Lung (tissue), 12 donors: Measurements from ENCODE around the gene SAFB2. TPM values are rescaled to one million over a fixed set of nuclear protein-coding genes. Genes with fewer than 3 reads are reported as not detected.

Experiments used
- ATAC-seq: fragments of 200-7000 bp; cut with Tn5 transposase; one replicate; pipeline ENCODE4 v1.9.1; 2020; ENCODE audit warnings: moderate number of reproducible peaks; ENCODE audit not compliant: insufficient read depth, low FRiP score
- DNase-seq, 3 donors: peaks; one replicate each; pipeline ENCODE4 v3.0.0-alpha.2; 2013 to 2017
- H3K27ac ChIP-seq, 2 donors: one replicate each; pipeline ENCODE4 v1.5.1; 2013; ENCODE audit warnings: mild to moderate bottlenecking in 2 of 2, moderate library complexity in 2 of 2, control low read depth in 1 of 2, inconsistent platforms in 1 of 2, low read depth in 1 of 2, low read length in 1 of 2
- H3K27me3 ChIP-seq, 3 donors: one replicate each; pipeline ENCODE4 v1.5.1; 2013; ENCODE audit warnings: low read length in 2 of 3; ENCODE audit not compliant: control insufficient read depth in 3 of 3, insufficient read depth in 3 of 3
- H3K36me3 ChIP-seq, 4 donors: one replicate each; pipeline ENCODE4 v1.5.1; 2013; ENCODE audit warnings: low read length in 4 of 4, mild to moderate bottlenecking in 1 of 4, moderate library complexity in 1 of 4; ENCODE audit not compliant: control insufficient read depth in 4 of 4, insufficient read depth in 4 of 4
- H3K4me1 ChIP-seq, 5 donors: one replicate each; pipeline ENCODE4 v1.5.1; 2013; ENCODE audit warnings: low read length in 5 of 5, mild to moderate bottlenecking in 2 of 5, moderate library complexity in 1 of 5; ENCODE audit not compliant: control insufficient read depth in 5 of 5, insufficient read depth in 5 of 5
- H3K4me3 ChIP-seq: one replicate; pipeline ENCODE4 v1.5.1; 2013; ENCODE audit warnings: mild to moderate bottlenecking, control low read depth, moderate library complexity
- H3K9ac ChIP-seq, 2 donors: one replicate each; pipeline ENCODE4 v1.5.1; 2013; ENCODE audit warnings: low read length in 2 of 2, control low read depth in 1 of 2; ENCODE audit not compliant: insufficient read depth in 1 of 2
- H3K9me3 ChIP-seq, 4 donors: one replicate each; pipeline ENCODE4 v1.5.1; 2013; ENCODE audit warnings: low read length in 3 of 4, mild to moderate bottlenecking in 1 of 4, moderate library complexity in 1 of 4; ENCODE audit not compliant: control insufficient read depth in 4 of 4, insufficient read depth in 3 of 4
- WGBS, 2 donors: extraction: QIAGEN DNeasy Blood & Tissue Kit; methylation state at CpG; one replicate each; pipeline ENCODE4 v1.1.7; 2013; 5-methylcytosine and 5-hydroxymethylcytosine counted together
- polyA plus RNA-seq, 2 donors: library from polyadenylated mRNA; stranded (reverse); fragments of 200-250 nt; gene quantifications; one replicate each; pipeline ENCODE4 v1.2.1, GENCODE V29; 2013
- total RNA-seq, 2 donors: library from RNA; depleted of rRNA in 1 of 2; stranded (reverse); fragments of >200 nt in 1 of 2; gene quantifications; one replicate each; pipeline ENCODE4 v1.2.1, GENCODE V29; 2014 to 2021
- TF ChIP-seq, protein P1 (sequence below): IDR thresholded peaks from 2 replicates; pipeline ENCODE4 v1.5.1; 2012; ENCODE audit warnings: mild to moderate bottlenecking; ENCODE audit errors: control extremely low read depth, extremely low read depth
- donor health status: control.
- donor health status: control.
- donor health status: Bipolar disorder and iron deficiency.
- donor health status: healthy.
- donor health status: DM: yes; HTN: yes; CAD: no.

SAFB2 gene
- total and polyA plus RNA-seq, 4 donors, result 39.7 to 88.6 (median 68.5) TPM

DNA sequence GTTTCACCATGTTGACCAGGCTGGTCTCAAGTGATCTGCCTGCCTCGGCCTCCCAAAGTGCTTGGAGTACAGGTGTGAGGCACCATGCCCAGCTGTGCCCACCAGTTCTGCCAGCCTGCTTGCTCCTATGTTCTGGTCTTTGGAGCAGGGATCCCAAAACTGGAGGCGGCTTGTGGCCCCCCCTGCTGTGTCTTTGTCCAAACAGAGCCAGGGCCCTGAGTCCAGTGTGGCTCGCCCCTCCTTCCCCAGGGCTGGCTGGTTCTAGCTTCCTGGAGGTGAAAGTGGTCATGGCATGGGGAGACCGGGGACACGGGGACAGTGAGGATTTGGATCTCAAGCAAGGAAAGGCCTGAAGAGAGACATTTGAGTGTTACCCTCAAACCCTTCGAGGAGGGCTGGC, 43.3 kb downstream of the SAFB2 start:
- TF ChIP-seq, protein P1, sequence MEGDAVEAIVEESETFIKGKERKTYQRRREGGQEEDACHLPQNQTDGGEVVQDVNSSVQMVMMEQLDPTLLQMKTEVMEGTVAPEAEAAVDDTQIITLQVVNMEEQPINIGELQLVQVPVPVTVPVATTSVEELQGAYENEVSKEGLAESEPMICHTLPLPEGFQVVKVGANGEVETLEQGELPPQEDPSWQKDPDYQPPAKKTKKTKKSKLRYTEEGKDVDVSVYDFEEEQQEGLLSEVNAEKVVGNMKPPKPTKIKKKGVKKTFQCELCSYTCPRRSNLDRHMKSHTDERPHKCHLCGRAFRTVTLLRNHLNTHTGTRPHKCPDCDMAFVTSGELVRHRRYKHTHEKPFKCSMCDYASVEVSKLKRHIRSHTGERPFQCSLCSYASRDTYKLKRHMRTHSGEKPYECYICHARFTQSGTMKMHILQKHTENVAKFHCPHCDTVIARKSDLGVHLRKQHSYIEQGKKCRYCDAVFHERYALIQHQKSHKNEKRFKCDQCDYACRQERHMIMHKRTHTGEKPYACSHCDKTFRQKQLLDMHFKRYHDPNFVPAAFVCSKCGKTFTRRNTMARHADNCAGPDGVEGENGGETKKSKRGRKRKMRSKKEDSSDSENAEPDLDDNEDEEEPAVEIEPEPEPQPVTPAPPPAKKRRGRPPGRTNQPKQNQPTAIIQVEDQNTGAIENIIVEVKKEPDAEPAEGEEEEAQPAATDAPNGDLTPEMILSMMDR, result no peak
- peaks cover 0 to 5% (median 2%) of the 10 kb centered on the region in 4 donors for H3K36me3 ChIP-seq

DNA sequence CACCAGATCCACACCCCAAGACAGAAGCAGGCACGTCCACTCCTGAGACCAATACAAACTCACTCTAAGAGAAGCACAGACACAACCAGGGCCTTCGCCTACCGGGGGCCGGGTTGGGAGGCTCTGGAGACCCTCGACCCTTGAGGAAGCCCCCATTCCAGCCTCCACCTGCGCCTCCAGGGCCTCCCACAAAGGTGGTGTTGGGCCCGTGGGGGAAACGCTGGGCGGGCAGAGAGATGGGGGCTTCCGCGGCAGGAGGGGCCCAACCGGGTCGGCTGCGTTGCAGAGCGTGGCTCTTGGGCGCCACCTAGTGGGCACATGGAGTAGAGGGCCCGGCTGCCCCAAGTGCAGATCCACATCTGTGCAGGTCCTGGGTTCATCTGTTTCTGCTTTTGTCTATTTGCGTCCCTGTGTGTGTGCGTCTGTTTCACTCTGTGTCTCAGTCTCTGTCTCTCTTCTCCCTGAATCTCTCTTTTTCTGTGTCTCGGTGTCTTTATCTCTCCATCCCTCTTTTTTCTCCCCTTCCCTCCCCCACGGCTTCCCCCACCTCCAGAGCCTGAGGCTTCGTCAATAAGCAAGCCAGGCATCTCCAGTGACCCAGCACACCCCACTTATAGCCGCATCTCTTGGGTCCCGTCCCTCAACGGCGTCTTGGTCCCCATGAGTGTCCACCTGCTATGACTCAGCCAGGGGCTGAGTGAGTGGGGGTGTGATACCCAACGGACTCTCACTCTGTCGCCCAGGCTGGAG, 44.3 kb downstream of the SAFB2 start:
- TF ChIP-seq, protein P1, result peak; percentile 77
- ATAC-seq, result no peak
- Histone ChIP-seq H3K27ac (no peak overlapping the region), H3K4me1 (peaks cover 0 to 9% (median 3%) of the 10 kb centered on the region in 5 donors), H3K9me3 (no peaks in the 10 kb centered on the region), H3K27me3 (no peaks in the 10 kb centered on the region), H3K36me3 (peaks cover 0 to 5% (median 2%) of the 10 kb centered on the region in 4 donors), H3K4me3 (no peak overlapping the region), H3K9ac (no peak overlapping the region)
- DNase-seq, result peak; percentile 69 to 78 (median 71)
- 23 to 25% methylated on average over 28 of the region's 28 CpGs for WGBS, 2 donors

More for the DNA sequence above, 43.3 kb downstream of the SAFB2 start:
- WGBS, 2 donors, result 94 to 95% methylated on average over 6 of the region's 6 CpGs
- Histone ChIP-seq H3K27me3 (no peaks in the 10 kb centered on the region), H3K27ac (no peak overlapping the region), H3K9me3 (no peaks in the 10 kb centered on the region), H3K4me3 (no peak overlapping the region), H3K9ac (no peak overlapping the region), H3K4me1 (peaks cover 0 to 9% (median 3%) of the 10 kb centered on the region in 5 donors)
- ATAC-seq, result no peak
- DNase-seq, result peak in 1 of 3 donors; percentile 4

DNA sequence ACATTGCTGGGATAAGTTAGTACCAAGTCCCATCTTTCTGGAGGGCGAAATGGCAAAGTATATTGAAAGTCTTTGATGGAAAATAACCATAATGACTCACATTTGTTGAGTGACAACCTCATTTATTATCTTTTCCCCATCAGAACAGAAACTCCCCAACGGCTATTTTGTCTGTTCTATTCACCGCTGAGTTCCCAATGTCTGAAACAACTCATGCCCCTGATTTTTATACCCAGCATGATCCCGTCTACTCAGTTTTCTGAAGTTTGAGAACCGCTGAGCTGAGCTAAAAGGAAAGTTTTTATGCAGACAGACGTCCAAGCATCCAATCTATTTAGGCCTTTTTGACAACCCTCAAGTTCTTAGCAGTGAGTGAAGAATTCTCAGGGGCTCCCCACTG, 47.0 kb downstream of the SAFB2 start:
- Histone ChIP-seq H3K9ac (no peak overlapping the region), H3K27ac (no peak overlapping the region), H3K4me3 (no peak overlapping the region), H3K9me3 (no peaks in the 10 kb centered on the region), H3K27me3 (no peaks in the 10 kb centered on the region), H3K36me3 (no peaks in the 10 kb centered on the region), H3K4me1 (peaks cover 0 to 7% (median 3%) of the 10 kb centered on the region in 5 donors)
- ATAC-seq (no peak), DNase-seq (no peak)
- WGBS, 2 donors, result 87 to 88% methylated on average over 6 of the region's 6 CpGs
- TF ChIP-seq, protein P1, result no peak
